Measurements from ENCODE around the gene RNF144A. TPM values are rescaled to one million over a fixed set of nuclear protein-coding genes. Genes with fewer than 3 reads are reported as not detected.
A peak's percentile ranks its signal among the peaks of the same experiment; 100 is the strongest.

The RNF144A gene
- polyA plus RNA-seq, 1 of the 3 experiments (the other 2 are of a cell fraction): 15.6 TPM

GRCh38 chr2:7016148-7016547 lies 98.9 kb downstream of the RNF144A start:
- Histone ChIP-seq H3K27me3 (ENCODE audit: insufficient read depth) (no peaks in the 10 kb centered on the region), H3K9me2 (no peaks in the 10 kb centered on the region), H3F3A (replicated peaks; ENCODE audit: insufficient read depth) (peaks cover 34% of the 10 kb centered on the region), H3K36me3 (replicated peaks in 1 of 2; ENCODE audit: control insufficient read depth in 1 of 2, insufficient read depth in 2 of 2, low read length in 1 of 2) (peaks cover 0 to 13% of the 10 kb centered on the region in 2 experiments), H4K20me1 (ENCODE audit: insufficient read depth) (no peaks in the 10 kb centered on the region), H3K4me2 (no peak overlapping the region), H3K4me3 (ENCODE audit: low read depth in 2 of 2, low read length in 1 of 2) (no peak overlapping the region), H3K27ac (ENCODE audit: low read depth in 2 of 2, low read length in 1 of 2) (peak overlapping the region in 1 of 2 experiments; percentile 99; a peak in 2 of 4 replicates), H2AFZ (ENCODE audit: low read depth) (no peak overlapping the region), H3K4me1 (ENCODE audit: control insufficient read depth in 1 of 2, insufficient read depth in 2 of 2, low read depth in 1 of 2, low read length in 1 of 2) (peaks cover 32 to 86% of the 10 kb centered on the region in 2 experiments), H3K9me3 (no peaks in the 10 kb centered on the region), H3K9ac (no peak overlapping the region), H3K79me2 (ENCODE audit: insufficient read depth) (no peaks in the 10 kb centered on the region)
- no peak for TF ChIP-seq USF1 (IDR thresholded peaks at IDR 0.05; ENCODE audit: borderline replicate concordance, low read depth)
- TF ChIP-seq IRF3 (IDR thresholded peaks at IDR 0.05; ENCODE audit: low read depth, low read length): no peak
- no peak for TF ChIP-seq NRF1 (IDR thresholded peaks at IDR 0.05; ENCODE audit: low read depth, low read length)
- TF ChIP-seq NFIC (IDR thresholded peaks at IDR 0.05; ENCODE audit: borderline replicate concordance): no peak
- TF ChIP-seq CHD2 (IDR thresholded peaks at IDR 0.05; ENCODE audit: low read length, partially characterized antibody): no peak
- TF ChIP-seq PBX3 (IDR thresholded peaks at IDR 0.05): no peak
- TF ChIP-seq FOXM1 (IDR thresholded peaks at IDR 0.05; ENCODE audit: low read depth): no peak
- TF ChIP-seq TCF12 (IDR thresholded peaks at IDR 0.05): no peak
- no peak for TF ChIP-seq CTCF (IDR thresholded peaks at IDR 0.05)
- no peak for TF ChIP-seq RFX5 (IDR thresholded peaks at IDR 0.05; ENCODE audit: low read length)
- DNase-seq: no peak
- CTCF ChIA-PET: interaction anchor here (0.6 to 17.6 kb wide), 9 partner anchors 13 to 151 kb away, joined by 3 to 437 read pairs (median 12); partner anchors contain the start of gene RNF144A
- 84% methylated on average over 3 of the region's 3 CpGs for WGBS (ENCODE audit: low lambda C conversion rate)
- POLR2A ChIA-PET: interaction anchor here (1.1 kb wide), 1 partner anchor 98 kb away, joined by 3 read pairs; no protein-coding TSS in a partner anchor

- no peak overlapping the region for H3K4me2 ChIP-seq
- H3K4me3 ChIP-seq (ENCODE audit: low read depth in 2 of 2, low read length in 1 of 2): no peak overlapping the region
- H3K36me3 ChIP-seq (replicated peaks in 1 of 2; ENCODE audit: control insufficient read depth in 1 of 2, insufficient read depth in 2 of 2, low read length in 1 of 2): peaks cover 0 to 14% of the 10 kb centered on the region in 2 experiments
- H3K79me2 ChIP-seq (ENCODE audit: insufficient read depth): no peaks in the 10 kb centered on the region
- H3K27me3 ChIP-seq (ENCODE audit: insufficient read depth): no peaks in the 10 kb centered on the region
- WGBS (ENCODE audit: low lambda C conversion rate): 92% methylated on average over 11 of the region's 11 CpGs
- H3K27ac ChIP-seq (ENCODE audit: low read depth in 2 of 2, low read length in 1 of 2): peak overlapping the region in 1 of 2 experiments; percentile 99; a peak in 2 of 4 replicates
- no peaks in the 10 kb centered on the region for H3K9me2 ChIP-seq
- H3K9me3 ChIP-seq: no peaks in the 10 kb centered on the region
- H3K4me1 ChIP-seq (ENCODE audit: control insufficient read depth in 1 of 2, insufficient read depth in 2 of 2, low read depth in 1 of 2, low read length in 1 of 2): peaks cover 29 to 81% of the 10 kb centered on the region in 2 experiments
- no peak for DNase-seq
- TF ChIP-seq GABPA (IDR thresholded peaks at IDR 0.05; ENCODE audit: low read depth) (no peak), REST (IDR thresholded peaks at IDR 0.05; ENCODE audit: low read depth, low read length) (no peak)
- CTCF ChIA-PET: interaction anchor here (0.6 to 17.6 kb wide), 9 partner anchors 8 to 152 kb away, joined by 3 to 437 read pairs (median 24); partner anchors contain the start of gene RNF144A
- H3F3A ChIP-seq (replicated peaks; ENCODE audit: insufficient read depth): peaks cover 31% of the 10 kb centered on the region
- POLR2A ChIA-PET: no interaction called here
- no peaks in the 10 kb centered on the region for H4K20me1 ChIP-seq (ENCODE audit: insufficient read depth)
- H3K9ac ChIP-seq: no peak overlapping the region
- H2AFZ ChIP-seq (ENCODE audit: low read depth): no peak overlapping the region
These were observed 99.5 kb downstream of the RNF144A start for GRCh38 chr2:7016601-7017211.
